PC-9 (cell line): ENCODE data around the gene GLDN.

Experiments used
- EZH2 ChIP-seq: fragments of 200-600 bp; sonication (generic); IDR thresholded peaks from 2 replicates; pipeline ENCODE4 v1.8.0; 2017; ENCODE audit warnings: antibody characterized with exemption, low read depth
- TF ChIP-seq, protein P1 (sequence below): fragments of 200-600 bp; sonication (generic); conservative IDR thresholded peaks from 2 replicates; pipeline ENCODE4 v1.6.1; 2017; ENCODE audit warnings: mixed run types, antibody characterized with exemption, mild to moderate bottlenecking, moderate library complexity

DNA sequence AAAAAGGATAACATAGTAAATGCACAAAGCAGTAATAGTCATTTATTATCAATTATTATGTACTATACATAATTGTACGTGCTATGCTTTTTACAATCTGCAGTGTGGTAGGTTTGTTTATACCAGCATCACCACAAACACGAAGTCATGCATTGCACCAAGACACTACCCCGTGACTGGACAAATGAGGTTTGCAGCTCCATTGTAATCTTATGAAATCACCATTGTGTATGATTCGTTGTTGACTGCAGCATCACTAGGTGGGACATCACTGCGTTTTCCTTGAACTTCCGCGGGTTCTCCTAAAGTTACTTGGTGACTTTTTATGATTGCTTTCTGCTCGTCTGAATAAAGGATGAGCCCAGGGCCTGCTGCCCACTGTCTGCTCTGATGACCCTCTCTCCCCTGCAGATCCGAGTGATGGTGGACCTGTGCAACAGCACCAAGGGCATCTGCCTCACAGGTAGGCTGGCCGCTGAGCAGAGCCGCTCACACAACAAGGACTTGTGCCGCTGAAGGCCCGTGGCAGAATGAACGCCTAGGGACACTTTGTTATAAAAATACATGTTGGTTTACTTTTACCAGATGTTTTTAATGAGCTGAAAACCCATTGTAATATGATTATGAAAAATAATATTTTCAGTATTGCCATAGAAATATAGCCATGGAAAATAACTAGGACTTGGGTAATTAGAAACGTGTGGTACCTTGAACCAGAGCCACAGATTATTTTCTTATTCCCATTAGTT is 35.8 kb downstream of the GLDN start:
- TF ChIP-seq, protein P1, sequence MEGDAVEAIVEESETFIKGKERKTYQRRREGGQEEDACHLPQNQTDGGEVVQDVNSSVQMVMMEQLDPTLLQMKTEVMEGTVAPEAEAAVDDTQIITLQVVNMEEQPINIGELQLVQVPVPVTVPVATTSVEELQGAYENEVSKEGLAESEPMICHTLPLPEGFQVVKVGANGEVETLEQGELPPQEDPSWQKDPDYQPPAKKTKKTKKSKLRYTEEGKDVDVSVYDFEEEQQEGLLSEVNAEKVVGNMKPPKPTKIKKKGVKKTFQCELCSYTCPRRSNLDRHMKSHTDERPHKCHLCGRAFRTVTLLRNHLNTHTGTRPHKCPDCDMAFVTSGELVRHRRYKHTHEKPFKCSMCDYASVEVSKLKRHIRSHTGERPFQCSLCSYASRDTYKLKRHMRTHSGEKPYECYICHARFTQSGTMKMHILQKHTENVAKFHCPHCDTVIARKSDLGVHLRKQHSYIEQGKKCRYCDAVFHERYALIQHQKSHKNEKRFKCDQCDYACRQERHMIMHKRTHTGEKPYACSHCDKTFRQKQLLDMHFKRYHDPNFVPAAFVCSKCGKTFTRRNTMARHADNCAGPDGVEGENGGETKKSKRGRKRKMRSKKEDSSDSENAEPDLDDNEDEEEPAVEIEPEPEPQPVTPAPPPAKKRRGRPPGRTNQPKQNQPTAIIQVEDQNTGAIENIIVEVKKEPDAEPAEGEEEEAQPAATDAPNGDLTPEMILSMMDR: no peak
- TF ChIP-seq EZH2: no peak
